MCF 10A (cell line): ENCODE measurements around the gene RNU7-1. TPM values are rescaled to one million over a fixed set of nuclear protein-coding genes. Genes with fewer than 3 reads are reported as not detected.

Experiments
- BruUV-seq: library from RNA; stranded (reverse); fragments of 400-500 nt; replicated peaks from 2 replicates; lab custom pipeline; 2021; lab: Mats Ljungman, UMichigan
- CTCF ChIA-PET: fragments of 300-600 bp; sonication (Branson Sonifier 250); formaldehyde crosslinking; extraction: SDS; loops from one replicate; lab custom pipeline; 2021; ENCODE audit warnings: antibody characterized with exemption, inconsistent platforms; lab: Yijun Ruan, JAX
- POLR2A ChIA-PET: fragments of 300-600, 350-650 bp; sonication (Branson Sonifier 250); formaldehyde crosslinking; extraction: SDS; loops from one replicate; lab custom pipeline; 2020; ENCODE audit warnings: antibody characterized with exemption, inconsistent platforms; lab: Yijun Ruan, JAX
- DNase-seq: peaks from one replicate; pipeline ENCODE4 v3.0.0-alpha.2; 2018; ENCODE audit not compliant: unreplicated experiment
- H3K27ac Mint-ChIP-seq: one replicate; pipeline ENCODE4 v1.8.0; 2022; ENCODE audit warnings: mild to moderate bottlenecking, low read depth, mixed read lengths; ENCODE audit not compliant: unreplicated experiment
- H3K27me3 Mint-ChIP-seq: one replicate; pipeline ENCODE4 v1.8.0; 2022; ENCODE audit warnings: mixed read lengths; ENCODE audit not compliant: insufficient read depth, unreplicated experiment
- H3K36me3 Mint-ChIP-seq: one replicate; pipeline ENCODE4 v1.8.0; 2022; ENCODE audit warnings: mild to moderate bottlenecking, moderate library complexity, mixed read lengths; ENCODE audit not compliant: insufficient read depth, unreplicated experiment
- H3K4me1 Mint-ChIP-seq: one replicate; pipeline ENCODE4 v1.8.0; 2022; ENCODE audit warnings: mixed read lengths; ENCODE audit not compliant: insufficient read depth, unreplicated experiment
- H3K4me3 Mint-ChIP-seq: one replicate; pipeline ENCODE4 v1.8.0; 2022; ENCODE audit warnings: mild to moderate bottlenecking, moderate library complexity, mixed read lengths; ENCODE audit not compliant: unreplicated experiment
- H3K9me3 Mint-ChIP-seq: one replicate; pipeline ENCODE4 v1.8.0; 2022; ENCODE audit warnings: mixed read lengths; ENCODE audit not compliant: unreplicated experiment
- intact Hi-C: fragments of 100-400 bp; cut with micrococcal nuclease; formaldehyde crosslinking; loops from 2 replicates; pipeline ENCODE4 v1.14.1; 2022
- total RNA-seq: library from RNA; stranded (reverse); gene quantifications from 2 replicates; pipeline ENCODE4 v1.2.3, GENCODE V29; 2022
- TF ChIP-seq, protein P1 (sequence below): fragments of 200-600 bp; IDR thresholded peaks from one replicate; pipeline ENCODE4 v1.8.0; 2022; ENCODE audit warnings: antibody characterized with exemption, mild to moderate bottlenecking; ENCODE audit not compliant: unreplicated experiment

The RNU7-1 gene
- total RNA-seq, 1 experiment from 2014 or later = not detected

DNA sequence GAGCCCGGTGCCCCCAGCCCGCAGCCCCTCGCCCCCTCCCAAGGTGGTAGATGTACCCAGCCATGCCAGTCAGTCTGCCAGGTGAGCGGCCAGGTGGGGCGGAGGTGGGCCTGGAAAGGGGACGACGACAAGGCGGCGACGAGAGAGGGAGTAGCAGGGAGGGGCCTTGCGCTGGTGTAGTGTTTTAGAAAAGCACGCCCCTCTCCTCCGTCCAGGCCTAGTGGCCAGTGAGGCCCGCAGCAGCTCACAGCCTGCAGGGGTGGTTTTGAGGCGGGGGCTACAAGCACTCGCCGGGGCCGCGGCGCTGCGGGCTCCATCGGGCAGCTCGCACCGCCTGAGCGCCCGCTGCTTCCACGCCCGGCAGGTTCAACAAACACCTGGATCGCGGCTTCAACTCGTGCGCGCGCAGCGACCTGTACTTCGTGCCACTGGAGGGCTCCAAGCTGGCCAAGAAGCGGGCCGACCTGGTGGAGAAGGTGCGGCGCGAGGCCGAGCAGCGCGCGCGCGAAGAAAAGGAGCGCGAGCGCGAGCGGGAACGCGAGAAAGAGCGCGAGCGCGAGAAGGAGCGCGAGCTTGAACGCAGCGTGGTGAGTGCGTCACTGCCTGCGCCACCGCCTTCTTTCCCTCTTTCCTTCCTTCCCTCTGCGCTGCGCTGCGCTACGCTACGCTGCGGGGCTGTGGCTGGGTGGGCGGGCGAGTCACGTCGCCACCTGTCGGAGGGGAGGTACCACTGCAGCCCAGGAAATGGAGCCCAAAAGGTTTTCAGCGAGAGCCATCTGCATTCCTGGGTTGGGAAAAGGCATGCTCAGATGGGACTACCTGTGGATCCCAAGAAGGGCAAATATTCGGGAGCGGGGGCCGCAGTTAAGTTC, 5.9 kb upstream of the RNU7-1 start:
- Mint-ChIP-seq H3K27ac (peak overlapping the region; percentile 52), H3K9me3 (no peaks in the 10 kb centered on the region), H3K36me3 (peaks cover 91% of the 10 kb centered on the region), H3K4me1 (peaks cover 31% of the 10 kb centered on the region), H3K27me3 (no peaks in the 10 kb centered on the region), H3K4me3 (peak overlapping the region; percentile 71)
- no TSS peak for BruUV-seq
- TF ChIP-seq, protein P1, sequence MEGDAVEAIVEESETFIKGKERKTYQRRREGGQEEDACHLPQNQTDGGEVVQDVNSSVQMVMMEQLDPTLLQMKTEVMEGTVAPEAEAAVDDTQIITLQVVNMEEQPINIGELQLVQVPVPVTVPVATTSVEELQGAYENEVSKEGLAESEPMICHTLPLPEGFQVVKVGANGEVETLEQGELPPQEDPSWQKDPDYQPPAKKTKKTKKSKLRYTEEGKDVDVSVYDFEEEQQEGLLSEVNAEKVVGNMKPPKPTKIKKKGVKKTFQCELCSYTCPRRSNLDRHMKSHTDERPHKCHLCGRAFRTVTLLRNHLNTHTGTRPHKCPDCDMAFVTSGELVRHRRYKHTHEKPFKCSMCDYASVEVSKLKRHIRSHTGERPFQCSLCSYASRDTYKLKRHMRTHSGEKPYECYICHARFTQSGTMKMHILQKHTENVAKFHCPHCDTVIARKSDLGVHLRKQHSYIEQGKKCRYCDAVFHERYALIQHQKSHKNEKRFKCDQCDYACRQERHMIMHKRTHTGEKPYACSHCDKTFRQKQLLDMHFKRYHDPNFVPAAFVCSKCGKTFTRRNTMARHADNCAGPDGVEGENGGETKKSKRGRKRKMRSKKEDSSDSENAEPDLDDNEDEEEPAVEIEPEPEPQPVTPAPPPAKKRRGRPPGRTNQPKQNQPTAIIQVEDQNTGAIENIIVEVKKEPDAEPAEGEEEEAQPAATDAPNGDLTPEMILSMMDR = peak; percentile 88
- ChIA-PET CTCF (interaction anchor here (0.6 to 9.7 kb wide), 10 partner anchors 9 to 454 kb away, joined by 3 to 114 read pairs (median 4); no protein-coding TSS in a partner anchor), POLR2A (interaction anchor here (0.6 to 1.6 kb wide), 17 partner anchors 8 to 325 kb away, joined by 3 to 55 read pairs (median 4); partner anchors contain the start of genes ATN1, SPSB2 and USP5)
- intact Hi-C loops = loop anchor here (1.0 to 2.0 kb wide), 2 partner anchors 13 to 69 kb away; no protein-coding TSS in a partner anchor
- peak; percentile 94 for DNase-seq

DNA sequence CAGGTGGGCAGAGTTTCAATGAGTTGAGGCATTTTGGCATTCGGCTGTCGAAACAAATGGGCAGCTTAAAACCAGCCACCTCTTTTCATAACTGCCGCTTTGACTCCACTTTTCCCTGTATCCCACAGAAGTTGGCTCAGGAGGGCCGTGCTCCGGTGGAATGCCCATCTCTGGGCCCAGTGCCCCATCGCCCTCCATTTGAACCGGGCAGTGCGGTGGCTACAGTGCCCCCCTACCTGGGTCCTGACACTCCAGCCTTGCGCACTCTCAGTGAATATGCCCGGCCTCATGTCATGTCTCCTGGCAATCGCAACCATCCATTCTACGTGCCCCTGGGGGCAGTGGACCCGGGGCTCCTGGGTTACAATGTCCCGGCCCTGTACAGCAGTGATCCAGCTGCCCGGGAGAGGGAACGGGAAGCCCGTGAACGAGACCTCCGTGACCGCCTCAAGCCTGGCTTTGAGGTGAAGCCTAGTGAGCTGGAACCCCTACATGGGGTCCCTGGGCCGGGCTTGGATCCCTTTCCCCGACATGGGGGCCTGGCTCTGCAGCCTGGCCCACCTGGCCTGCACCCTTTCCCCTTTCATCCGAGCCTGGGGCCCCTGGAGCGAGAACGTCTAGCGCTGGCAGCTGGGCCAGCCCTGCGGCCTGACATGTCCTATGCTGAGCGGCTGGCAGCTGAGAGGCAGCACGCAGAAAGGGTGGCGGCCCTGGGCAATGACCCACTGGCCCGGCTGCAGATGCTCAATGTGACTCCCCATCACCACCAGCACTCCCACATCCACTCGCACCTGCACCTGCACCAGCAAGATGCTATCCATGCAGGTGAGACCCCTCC, 5.0 kb upstream of the RNU7-1 start:
- TSS peak; percentile 20 for BruUV-seq
- POLR2A ChIA-PET = interaction anchor here (0.6 to 2.9 kb wide), 16 partner anchors 7 to 326 kb away, joined by 3 to 55 read pairs (median 4); partner anchors contain the start of genes ATN1, SPSB2 and USP5

DNA sequence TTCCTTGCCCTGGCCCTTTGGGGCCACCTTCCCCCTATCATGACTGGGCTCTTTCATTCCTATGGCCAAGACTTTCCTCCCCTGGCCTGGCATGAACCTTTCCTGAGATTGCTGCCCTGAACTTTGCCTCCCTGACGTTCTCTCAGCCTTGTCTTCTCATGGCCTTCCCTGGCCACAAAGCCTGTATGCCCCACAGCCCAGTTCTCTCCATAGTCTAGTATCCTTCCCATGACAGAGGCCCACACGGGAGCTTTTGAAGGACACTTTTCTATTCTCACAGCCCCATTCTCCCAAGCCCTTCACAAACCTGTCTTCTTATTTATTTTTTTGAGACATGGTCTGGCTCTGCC, 4.5 kb upstream of the RNU7-1 start:
- H3K4me3 Mint-ChIP-seq = peak overlapping the region; percentile 43
- no peak overlapping the region for H3K27ac Mint-ChIP-seq
- ChIA-PET CTCF (interaction anchor here (0.6 to 9.7 kb wide), 10 partner anchors 9 to 170 kb away, joined by 3 to 114 read pairs (median 4); no protein-coding TSS in a partner anchor), POLR2A (interaction anchor here (1.0 to 2.9 kb wide), 4 partner anchors 14 to 174 kb away, joined by 3 to 29 read pairs (median 6); no protein-coding TSS in a partner anchor)
- intact Hi-C loops = loop anchor here (2.0 kb wide), 1 partner anchor 70 kb away; no protein-coding TSS in a partner anchor
- TF ChIP-seq, protein P1 = no peak
- BruUV-seq = no TSS peak
- peaks cover 22% of the 10 kb centered on the region for H3K4me1 Mint-ChIP-seq
- no peak for DNase-seq
- peaks cover 97% of the 10 kb centered on the region for H3K36me3 Mint-ChIP-seq
- H3K9me3 Mint-ChIP-seq = no peaks in the 10 kb centered on the region
- H3K27me3 Mint-ChIP-seq = no peaks in the 10 kb centered on the region

More for the DNA sequence above, 5.0 kb upstream of the RNU7-1 start:
- TF ChIP-seq, protein P1 = no peak
- no peak for DNase-seq
- Mint-ChIP-seq H3K4me1 (peaks cover 28% of the 10 kb centered on the region), H3K4me3 (peak overlapping the region; percentile 71), H3K27me3 (no peaks in the 10 kb centered on the region), H3K36me3 (peaks cover 97% of the 10 kb centered on the region), H3K27ac (peak overlapping the region; percentile 52), H3K9me3 (no peaks in the 10 kb centered on the region)
- intact Hi-C loops = loop anchor here (1.0 to 2.0 kb wide), 2 partner anchors 14 to 70 kb away; no protein-coding TSS in a partner anchor
- CTCF ChIA-PET = interaction anchor here (0.6 to 9.7 kb wide), 12 partner anchors 9 to 455 kb away, joined by 3 to 114 read pairs (median 6); no protein-coding TSS in a partner anchor
